ENCODE results near the gene RNF10. TPM values are rescaled to one million over a fixed set of nuclear protein-coding genes. Genes with fewer than 3 reads are reported as not detected.

The RNF10 gene
- polyA plus RNA-seq, 1 of the 3 experiments (the other 2 are of a cell fraction) = 118 TPM

DNA sequence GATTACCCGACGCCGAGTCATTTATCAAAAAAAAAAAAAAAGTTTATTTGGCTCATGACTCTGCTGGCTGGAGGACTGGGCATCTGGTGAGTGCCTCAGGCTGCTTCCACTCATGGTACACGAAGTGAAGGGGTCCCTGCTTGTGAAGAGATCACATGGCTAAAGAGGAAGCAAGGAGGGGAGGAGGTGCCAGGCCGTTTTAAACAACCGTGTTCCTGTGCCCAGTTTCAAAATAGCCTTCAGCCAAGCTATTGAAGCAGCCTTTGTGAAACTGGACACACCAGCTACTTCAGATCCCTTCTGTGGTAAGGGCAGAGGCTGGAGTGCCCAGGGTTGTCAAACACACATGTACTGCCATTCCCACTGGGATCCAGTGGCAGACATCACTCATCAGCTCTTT, 39.4 kb downstream of the RNF10 start (continued):
- TF ChIP-seq PBX3 (IDR thresholded peaks at IDR 0.05) = no peak
- no peak for TF ChIP-seq YY1 (IDR thresholded peaks at IDR 0.05; ENCODE audit: low read depth)
- TF ChIP-seq CTCF (IDR thresholded peaks at IDR 0.05) = no peak
- no peak for TF ChIP-seq MXI1 (IDR thresholded peaks at IDR 0.05; ENCODE audit: low read depth, low read length)
- TF ChIP-seq SIN3A (IDR thresholded peaks at IDR 0.05; ENCODE audit: borderline replicate concordance, low read depth, low read length) = no peak

- no peak for DNase-seq
- no peaks in the 10 kb centered on the region for H3K4me1 ChIP-seq (ENCODE audit: control insufficient read depth in 1 of 2, insufficient read depth in 2 of 2, low read depth in 1 of 2, low read length in 1 of 2)
- H3K4me3 ChIP-seq (ENCODE audit: low read depth in 2 of 2, low read length in 1 of 2) = no peak overlapping the region
- H3K4me2 ChIP-seq = no peak overlapping the region
- H2AFZ ChIP-seq (ENCODE audit: low read depth) = no peak overlapping the region
- no peak for TF ChIP-seq IRF3 (IDR thresholded peaks at IDR 0.05; ENCODE audit: low read depth, low read length)
- no peak for TF ChIP-seq TCF12 (IDR thresholded peaks at IDR 0.05)
- no peak for TF ChIP-seq GABPA (IDR thresholded peaks at IDR 0.05; ENCODE audit: low read depth)
- no peak for TF ChIP-seq EP300 (IDR thresholded peaks at IDR 0.05; ENCODE audit: borderline replicate concordance in 1 of 2, low read depth in 1 of 2, low read length in 1 of 2)
- no peak for TF ChIP-seq CHD2 (IDR thresholded peaks at IDR 0.05; ENCODE audit: low read length, partially characterized antibody)
- no peak for TF ChIP-seq RCOR1 (IDR thresholded peaks at IDR 0.05; ENCODE audit: low read length)
- no peak for TF ChIP-seq EZH2phosphoT487 (IDR thresholded peaks at IDR 0.05; ENCODE audit: borderline replicate concordance, low read depth)
- TF ChIP-seq RFX5 (IDR thresholded peaks at IDR 0.05; ENCODE audit: low read length) = no peak
- no peak for TF ChIP-seq FOSL2 (IDR thresholded peaks at IDR 0.05; ENCODE audit: borderline replicate concordance, low read depth)
- no peak for TF ChIP-seq YY1 (IDR thresholded peaks at IDR 0.05; ENCODE audit: low read depth)
- TF ChIP-seq CTCF (IDR thresholded peaks at IDR 0.05) = no peak
- no peak for TF ChIP-seq FOXJ3 (CRISPR knock-in tag; IDR thresholded peaks at IDR 0.05)
- no peak for TF ChIP-seq POLR2AphosphoS5 (IDR thresholded peaks at IDR 0.05; ENCODE audit: low read depth, low read length)
- no peak for TF ChIP-seq SIN3A (IDR thresholded peaks at IDR 0.05; ENCODE audit: borderline replicate concordance, low read depth, low read length)
- TF ChIP-seq USF2 (IDR thresholded peaks at IDR 0.05; ENCODE audit: borderline replicate concordance, low read depth, low read length) = no peak
- TF ChIP-seq FOXM1 (IDR thresholded peaks at IDR 0.05; ENCODE audit: low read depth) = no peak
- TF ChIP-seq MAX (IDR thresholded peaks at IDR 0.05; ENCODE audit: low read depth) = no peak
- H3K9ac ChIP-seq = no peak overlapping the region
- POLR2A ChIA-PET = no interaction called here
- no peaks in the 10 kb centered on the region for H4K20me1 ChIP-seq (ENCODE audit: insufficient read depth)
- H3K36me3 ChIP-seq (replicated peaks in 1 of 2; ENCODE audit: control insufficient read depth in 1 of 2, insufficient read depth in 2 of 2, low read length in 1 of 2) = peaks cover 70 to 74% of the 10 kb centered on the region in 2 experiments
- no peaks in the 10 kb centered on the region for H3K9me2 ChIP-seq
- CTCF ChIA-PET = interaction anchor here (0.9 to 1.1 kb wide), 2 partner anchors 9 to 398 kb away, joined by 3 read pairs; no protein-coding TSS in a partner anchor
- no peaks in the 10 kb centered on the region for H3K9me3 ChIP-seq
- H3K79me2 ChIP-seq (ENCODE audit: insufficient read depth) = peaks cover 4% of the 10 kb centered on the region; the same call in 1 of the 2 replicates
- 87% methylated on average over 2 of the region's 2 CpGs for WGBS (ENCODE audit: low lambda C conversion rate)
- no peak overlapping the region for H3K27ac ChIP-seq (ENCODE audit: low read depth in 2 of 2, low read length in 1 of 2)
- no peaks in the 10 kb centered on the region for H3K27me3 ChIP-seq (ENCODE audit: insufficient read depth)
- H3F3A ChIP-seq (replicated peaks; ENCODE audit: insufficient read depth) = peaks cover 4% of the 10 kb centered on the region
These were observed 40.0 kb downstream of the RNF10 start for GRCh38 chr12:120574106-120574505.

Measured in SK-N-SH (cell line).